IPS DF 6.9 (cell line): Measurements from ENCODE around the gene BEST3.

Source experiments
- DNase-seq: peaks from one replicate; pipeline ENCODE4 v3.0.0-alpha.2; 2013; ENCODE audit warnings: low read depth, low spot score
- H3K27ac ChIP-seq: one replicate; pipeline ENCODE4 v1.5.1; 2013; ENCODE audit warnings: low read length, control low read depth
- H3K27me3 ChIP-seq: 2 replicates; pipeline ENCODE4 v1.6.1; 2013; ENCODE audit warnings: mild to moderate bottlenecking, low read length; ENCODE audit not compliant: control insufficient read depth, insufficient read depth
- H3K36me3 ChIP-seq: 2 replicates; pipeline ENCODE4 v1.6.1; 2013; ENCODE audit warnings: low read length; ENCODE audit not compliant: control insufficient read depth, insufficient read depth
- H3K4me1 ChIP-seq: 2 replicates; pipeline ENCODE4 v1.6.1; 2013; ENCODE audit warnings: low read length; ENCODE audit not compliant: control insufficient read depth, insufficient read depth
- H3K4me3 ChIP-seq: 2 replicates; pipeline ENCODE4 v1.5.1; 2013; ENCODE audit warnings: mild to moderate bottlenecking, low read length
- H3K9me3 ChIP-seq: 2 replicates; pipeline ENCODE4 v1.6.1; 2013; ENCODE audit warnings: low read length, inconsistent platforms; ENCODE audit not compliant: control insufficient read depth, insufficient read depth
- WGBS: extraction: QIAGEN DNeasy Blood & Tissue Kit; methylation state at CpG from one replicate; pipeline ENCODE4 v1.1.7; 2013; ENCODE audit warnings: mixed read lengths, missing lambda C conversion rate; ENCODE audit not compliant: insufficient read length, insufficient coverage; 5-methylcytosine and 5-hydroxymethylcytosine counted together

Gene BEST3

GRCh38 chr12:69698769-69699540 lies at the start of gene BEST3:
BEST3 (minus strand) TSS chr12:69699303; CDS start chr12:69697798, 1,505 bp downstream.
- WGBS = no CpG with 5 or more reads among the region's 12 CpGs

GRCh38 chr12:69744109-69744508 lies 45.0 kb upstream of the BEST3 start:
- no CpG with 5 or more reads among the region's 4 CpGs for WGBS
- H3K4me3 ChIP-seq = no peak overlapping the region
- no peaks in the 10 kb centered on the region for H3K27me3 ChIP-seq
- no peak for DNase-seq
- H3K27ac ChIP-seq = no peak overlapping the region
- no peaks in the 10 kb centered on the region for H3K4me1 ChIP-seq
- H3K36me3 ChIP-seq = no peaks in the 10 kb centered on the region
- H3K9me3 ChIP-seq = no peaks in the 10 kb centered on the region

More at GRCh38 chr12:69698769-69699540, at the start of gene BEST3:
- Histone ChIP-seq H3K27me3 (no peaks in the 10 kb centered on the region), H3K4me1 (no peaks in the 10 kb centered on the region), H3K9me3 (no peaks in the 10 kb centered on the region), H3K4me3 (no peak within 1 kb of the TSS), H3K36me3 (no peaks in the 10 kb centered on the region), H3K27ac (no peak within 1 kb of the TSS)
- no peak for DNase-seq

- no peak for DNase-seq
- Histone ChIP-seq H3K4me1 (no peaks in the 10 kb centered on the region), H3K27ac (no peak overlapping the region), H3K36me3 (no peaks in the 10 kb centered on the region), H3K27me3 (peaks cover 2% of the 10 kb centered on the region; the same call in 1 of the 2 replicates), H3K9me3 (no peaks in the 10 kb centered on the region), H3K4me3 (peak overlapping the region; percentile 93)
- WGBS = no CpG with 5 or more reads among the region's 66 CpGs
Observed at GRCh38 chr12:69739287-69740191, 40.4 kb upstream of the BEST3 start.

- no CpG with 5 or more reads among the region's 110 CpGs for WGBS
- Histone ChIP-seq H3K36me3 (no peaks in the 10 kb centered on the region), H3K9me3 (no peaks in the 10 kb centered on the region), H3K27ac (no peak within 1 kb of the TSS), H3K27me3 (peaks cover 2% of the 10 kb centered on the region; the same call in 1 of the 2 replicates), H3K4me3 (peak within 1 kb of the TSS; percentile 93), H3K4me1 (no peaks in the 10 kb centered on the region)
- peak; percentile 70 for DNase-seq
Observed at GRCh38 chr12:69738351-69739286, 39.5 kb upstream of the BEST3 start, which contains the start of gene RAB3IP. RAB3IP (plus strand) TSS chr12:69738860; CDS start chr12:69755409, 16,549 bp downstream.

- Histone ChIP-seq H3K27ac (no peak overlapping the region), H3K4me1 (no peaks in the 10 kb centered on the region), H3K27me3 (peaks cover 2% of the 10 kb centered on the region; the same call in 1 of the 2 replicates), H3K9me3 (no peaks in the 10 kb centered on the region), H3K36me3 (no peaks in the 10 kb centered on the region), H3K4me3 (no peak overlapping the region)
- DNase-seq = no peak
- no CpG with 5 or more reads among the region's 1 CpG for WGBS
Observed at GRCh38 chr12:69733638-69734037, 34.5 kb upstream of the BEST3 start.

GRCh38 chr12:69732088-69732487 lies 33.0 kb upstream of the BEST3 start:
- DNase-seq = no peak
- Histone ChIP-seq H3K27me3 (no peaks in the 10 kb centered on the region), H3K9me3 (no peaks in the 10 kb centered on the region), H3K4me1 (no peaks in the 10 kb centered on the region), H3K27ac (no peak overlapping the region), H3K4me3 (no peak overlapping the region), H3K36me3 (no peaks in the 10 kb centered on the region)
- WGBS = no CpG with 5 or more reads among the region's 1 CpG

GRCh38 chr12:69726922-69727321 lies 27.8 kb upstream of the BEST3 start:
- Histone ChIP-seq H3K27ac (no peak overlapping the region), H3K4me3 (no peak overlapping the region), H3K4me1 (no peaks in the 10 kb centered on the region), H3K36me3 (no peaks in the 10 kb centered on the region), H3K27me3 (no peaks in the 10 kb centered on the region), H3K9me3 (no peaks in the 10 kb centered on the region)
- no CpG with 5 or more reads among the region's 4 CpGs for WGBS
- DNase-seq = no peak

GRCh38 chr12:69720750-69721149 lies 21.6 kb upstream of the BEST3 start:
- H3K27ac ChIP-seq = no peak overlapping the region
- H3K36me3 ChIP-seq = no peaks in the 10 kb centered on the region
- DNase-seq = no peak
- H3K4me1 ChIP-seq = no peaks in the 10 kb centered on the region
- WGBS = no CpG with 5 or more reads among the region's 3 CpGs
- no peak overlapping the region for H3K4me3 ChIP-seq
- no peaks in the 10 kb centered on the region for H3K27me3 ChIP-seq
- H3K9me3 ChIP-seq = no peaks in the 10 kb centered on the region

GRCh38 chr12:69719336-69720316 lies 20.5 kb upstream of the BEST3 start:
- Histone ChIP-seq H3K27me3 (no peaks in the 10 kb centered on the region), H3K36me3 (no peaks in the 10 kb centered on the region), H3K9me3 (no peaks in the 10 kb centered on the region), H3K27ac (no peak overlapping the region), H3K4me3 (no peak overlapping the region), H3K4me1 (no peaks in the 10 kb centered on the region)
- DNase-seq = no peak
- WGBS = no CpG with 5 or more reads among the region's 1 CpG
